Breast epithelium (tissue), 3 donors: ENCODE data around the gene TUT1.

Experiments used
- CTCF ChIP-seq, 3 donors: fragments of 450-650 bp; IDR thresholded peaks; one replicate each; pipeline ENCODE4 v1.5.1; 2016 to 2017; ENCODE audit warnings: antibody characterized with exemption in 3 of 3, mild to moderate bottlenecking in 3 of 3, moderate library complexity in 3 of 3
- POLR2A ChIP-seq: fragments of 450-650 bp; IDR thresholded peaks from one replicate; pipeline ENCODE4 v1.6.1; 2016; ENCODE audit warnings: antibody characterized with exemption, mild to moderate bottlenecking, moderate library complexity
- POLR2AphosphoS5 ChIP-seq, 3 donors: sonication (generic); formaldehyde crosslinking; IDR thresholded peaks; one replicate each; pipeline ENCODE4 v1.6.1; 2017; ENCODE audit warnings: antibody characterized with exemption in 3 of 3

- TF ChIP-seq CTCF (IDR thresholded peaks at IDR 0.05) (no peak), POLR2A (no peak), POLR2AphosphoS5 (IDR thresholded peaks at IDR 0.05) (no peak)
These were observed 31.3 kb upstream of the TUT1 start for GRCh38 chr11:62622476-62623089.
